HG02571 (cell line): ENCODE results near the gene GSG1L.

ENCODE experiments used
- ATAC-seq: cut with Tn5 transposase; IDR thresholded peaks from one replicate; pipeline ENCODE4 v1.9.1; 2021; ENCODE audit warnings: mild to moderate bottlenecking, moderate library complexity; ENCODE audit not compliant: unreplicated experiment

GSG1L gene

DNA sequence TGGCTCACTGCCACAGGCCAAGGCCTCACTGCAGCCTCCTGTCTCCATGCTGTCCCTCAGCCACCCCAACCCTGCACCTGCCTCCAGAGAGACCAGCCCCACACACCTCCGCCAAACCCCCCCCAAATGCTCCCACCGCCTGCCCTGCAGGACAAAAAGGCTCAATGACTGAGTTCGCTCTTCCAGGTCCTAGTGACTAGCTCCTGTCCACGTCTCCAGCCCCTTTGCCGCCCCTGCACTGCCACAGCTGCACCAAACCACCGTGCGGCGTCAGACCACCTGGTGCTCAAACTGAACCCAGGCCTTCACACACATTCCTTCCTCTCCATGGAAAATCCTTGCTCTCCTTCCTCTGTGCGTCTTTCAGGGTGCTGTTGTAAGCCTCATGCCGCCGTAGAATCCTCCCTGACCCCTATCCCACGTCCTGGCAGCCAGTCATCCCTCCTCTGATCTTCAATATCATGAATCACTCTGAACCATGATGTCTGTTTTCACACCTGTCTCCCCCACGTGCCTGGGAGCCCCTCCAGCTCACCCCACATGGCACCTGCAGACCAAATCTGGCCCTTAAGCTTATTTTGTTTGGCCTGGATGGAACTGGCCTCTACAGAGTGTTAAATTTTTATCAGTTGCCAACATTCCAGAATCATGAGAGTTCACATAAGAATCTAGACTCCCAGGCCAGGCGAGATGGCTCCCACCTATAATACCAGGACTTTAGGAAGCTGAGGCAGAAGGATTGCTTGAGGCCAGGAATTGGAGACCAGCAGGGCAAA, 4.3 kb upstream of the GSG1L start:
- no peak for ATAC-seq

DNA sequence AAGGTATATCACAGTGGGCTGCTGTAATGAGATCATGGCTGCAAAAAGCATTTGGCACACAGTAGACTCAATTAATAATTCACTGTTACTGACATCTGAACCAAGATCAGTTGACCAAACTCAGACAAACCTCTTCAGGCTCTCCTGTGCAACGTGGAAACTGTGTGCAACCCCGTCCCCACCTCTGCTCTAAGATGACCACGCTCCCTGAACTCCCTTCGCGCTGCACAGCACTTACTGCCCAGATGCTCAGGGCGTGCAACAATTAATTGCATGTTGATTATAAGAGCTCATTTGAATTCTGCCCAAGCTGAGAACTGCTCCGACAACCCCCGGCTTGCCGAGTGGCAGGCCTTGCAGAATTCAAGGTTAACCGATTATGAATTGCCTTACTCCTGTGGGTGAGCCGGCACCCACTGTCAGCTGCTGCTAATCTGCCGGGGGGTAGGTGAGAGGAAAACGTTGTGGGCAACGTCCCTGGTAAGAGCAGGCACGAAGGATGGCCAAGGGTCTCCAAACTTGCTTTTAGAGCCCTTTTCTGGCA, 1.3 kb upstream of the GSG1L start:
- ATAC-seq: no peak

DNA sequence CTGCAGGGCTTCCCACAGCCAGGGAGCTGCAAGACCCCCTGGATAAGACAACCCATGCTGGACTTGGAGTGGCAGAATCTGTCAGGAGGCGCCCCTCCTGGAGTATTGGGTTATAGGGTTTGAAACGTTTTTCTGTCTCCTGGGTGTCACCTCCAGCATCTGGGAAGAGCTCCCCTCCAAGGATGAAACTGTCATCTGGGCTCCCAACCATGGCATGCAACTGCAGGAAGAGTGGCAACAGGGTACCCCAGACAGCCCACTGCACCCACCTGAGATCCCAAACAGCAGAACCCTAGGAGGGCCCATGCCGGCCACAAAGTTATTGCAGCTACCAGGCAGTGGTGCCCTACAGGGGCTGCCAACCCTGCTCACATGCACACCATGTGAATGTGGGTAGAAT, 636 bp upstream of the GSG1L start:
- no peak for ATAC-seq

DNA sequence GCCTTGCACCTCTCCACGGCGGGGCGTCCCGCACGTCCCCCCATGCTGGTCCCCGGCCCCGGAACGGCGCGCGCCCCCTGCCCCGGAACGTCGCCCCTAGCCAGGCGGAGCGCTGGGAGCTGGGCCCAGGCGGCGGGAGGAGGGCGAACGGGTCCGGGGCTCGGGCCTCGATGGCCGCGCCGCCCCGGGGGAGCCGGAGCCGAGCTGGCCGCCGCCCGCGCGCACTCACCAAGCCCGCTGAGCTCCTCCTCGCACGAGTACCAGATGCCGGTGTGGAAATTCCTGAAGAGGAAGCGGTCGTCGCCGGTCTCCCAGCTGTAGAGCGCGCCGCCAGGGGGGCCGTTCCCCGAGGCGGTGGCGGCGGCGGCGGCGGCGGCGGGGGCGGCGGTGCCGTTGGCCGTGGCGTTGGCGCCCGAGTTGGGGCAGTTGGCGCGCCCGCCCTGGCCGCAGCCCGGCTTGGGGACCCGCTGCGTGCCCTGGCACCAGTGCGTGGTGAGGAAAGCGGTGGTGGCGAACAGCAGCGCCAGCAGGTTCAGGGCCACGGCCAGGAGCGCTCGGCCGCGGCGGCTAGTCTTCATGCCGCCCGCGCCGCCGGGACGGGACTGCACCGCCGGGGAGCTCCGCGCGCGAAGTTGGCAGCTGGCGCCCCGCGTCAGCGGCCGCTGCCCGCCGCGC, 530 bp downstream of the GSG1L start:
- no peak for ATAC-seq

DNA sequence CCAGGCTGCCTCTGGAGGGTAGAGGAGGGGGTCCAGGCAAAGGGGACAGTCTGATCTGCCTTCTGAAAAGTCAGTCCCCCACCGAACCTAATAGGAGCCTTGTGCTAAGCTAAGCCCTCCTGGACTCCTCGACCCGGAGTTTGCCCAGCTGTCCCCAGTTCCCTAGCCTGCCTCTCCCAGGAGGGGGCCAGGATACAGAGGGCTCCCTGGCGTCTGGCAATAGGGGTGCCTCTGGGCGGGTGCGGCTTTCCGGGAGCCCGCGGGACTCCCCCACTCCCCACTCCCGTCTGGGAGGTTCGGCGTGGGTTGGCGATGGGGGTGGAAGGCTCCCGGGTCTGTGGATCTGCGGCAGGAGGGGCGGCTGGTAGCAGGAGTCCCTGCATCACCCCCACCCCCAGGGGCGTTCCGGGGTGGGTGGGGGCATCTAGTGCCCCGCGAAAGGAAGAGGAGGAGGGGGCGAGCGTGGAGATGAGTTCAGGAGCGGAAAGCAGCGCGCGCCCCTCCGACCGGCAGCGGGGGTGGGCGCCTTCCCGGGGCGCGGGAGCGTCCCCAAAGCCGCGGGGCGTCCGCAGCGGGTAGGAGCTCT, 1.2 kb downstream of the GSG1L start:
- ATAC-seq: no peak

DNA sequence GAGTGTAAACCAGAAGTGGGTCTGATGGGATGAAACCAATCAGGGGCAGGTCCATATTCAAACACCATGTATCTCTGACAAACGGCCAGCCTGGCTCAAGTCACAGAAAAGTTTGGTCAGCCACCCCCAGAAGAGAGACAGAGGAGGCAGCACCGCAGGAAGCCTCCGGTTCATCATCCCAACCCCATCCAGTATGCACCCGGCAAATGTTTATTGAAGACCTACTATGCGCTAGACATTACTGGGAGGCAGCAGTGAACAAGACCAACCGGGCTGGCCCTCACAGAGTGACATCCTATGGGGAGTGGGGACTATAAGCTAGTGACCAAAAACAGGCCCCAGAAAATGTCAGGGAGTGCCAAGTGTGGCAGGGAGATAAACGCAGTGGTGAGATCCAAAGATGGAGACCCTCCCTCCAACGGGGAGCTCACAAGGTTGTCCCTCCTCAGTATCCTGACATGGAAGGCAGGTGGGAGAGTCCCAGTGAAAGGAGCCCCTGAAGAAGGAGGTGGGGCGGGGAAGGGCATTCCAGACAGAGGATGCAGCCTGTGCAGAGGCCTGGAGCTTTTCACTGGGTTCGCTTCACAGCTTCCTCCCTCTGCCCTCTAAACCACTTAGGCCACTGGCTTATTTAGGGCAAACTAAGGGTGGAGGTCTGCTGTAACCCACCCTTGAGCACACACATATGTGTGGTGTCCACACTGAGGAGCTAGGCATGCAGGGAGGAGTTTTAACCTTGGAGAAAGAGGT, 2.0 kb downstream of the GSG1L start:
- ATAC-seq: no peak

DNA sequence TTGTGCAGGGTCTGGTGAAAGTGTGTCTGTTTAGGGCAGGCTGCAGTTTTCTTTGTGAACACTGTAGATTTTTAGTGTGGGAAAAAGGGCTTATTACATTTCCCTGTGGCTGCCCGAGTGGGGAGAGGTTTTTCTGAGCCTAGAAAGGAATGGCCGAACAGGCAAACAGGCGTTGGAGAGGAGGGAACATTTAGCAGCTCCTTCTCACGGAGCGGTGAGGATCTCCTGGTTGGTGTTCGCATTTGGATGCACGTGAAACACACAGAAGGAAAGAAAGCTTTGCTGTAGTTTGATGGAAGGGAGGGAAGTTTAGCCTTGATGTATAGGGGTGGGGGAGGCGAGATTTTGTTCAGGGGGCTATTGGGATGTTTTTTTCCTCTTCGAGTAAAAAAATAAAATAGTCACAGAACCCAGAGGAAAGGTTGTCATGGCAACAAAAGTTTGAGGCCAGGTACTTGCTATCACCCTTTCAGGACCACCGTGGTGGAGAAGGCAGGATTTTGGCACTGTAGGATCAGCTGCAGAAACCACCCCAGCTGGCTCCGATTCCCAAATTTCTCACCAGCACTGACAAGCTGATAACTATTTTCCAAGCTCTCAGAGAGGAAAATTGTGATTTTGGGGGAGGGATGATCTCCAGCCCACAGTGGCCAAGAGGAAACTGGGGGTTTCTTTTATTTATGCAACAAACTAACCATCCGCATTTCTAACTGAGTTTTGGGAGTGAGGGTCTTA, 3.5 kb downstream of the GSG1L start:
- ATAC-seq: no peak

DNA sequence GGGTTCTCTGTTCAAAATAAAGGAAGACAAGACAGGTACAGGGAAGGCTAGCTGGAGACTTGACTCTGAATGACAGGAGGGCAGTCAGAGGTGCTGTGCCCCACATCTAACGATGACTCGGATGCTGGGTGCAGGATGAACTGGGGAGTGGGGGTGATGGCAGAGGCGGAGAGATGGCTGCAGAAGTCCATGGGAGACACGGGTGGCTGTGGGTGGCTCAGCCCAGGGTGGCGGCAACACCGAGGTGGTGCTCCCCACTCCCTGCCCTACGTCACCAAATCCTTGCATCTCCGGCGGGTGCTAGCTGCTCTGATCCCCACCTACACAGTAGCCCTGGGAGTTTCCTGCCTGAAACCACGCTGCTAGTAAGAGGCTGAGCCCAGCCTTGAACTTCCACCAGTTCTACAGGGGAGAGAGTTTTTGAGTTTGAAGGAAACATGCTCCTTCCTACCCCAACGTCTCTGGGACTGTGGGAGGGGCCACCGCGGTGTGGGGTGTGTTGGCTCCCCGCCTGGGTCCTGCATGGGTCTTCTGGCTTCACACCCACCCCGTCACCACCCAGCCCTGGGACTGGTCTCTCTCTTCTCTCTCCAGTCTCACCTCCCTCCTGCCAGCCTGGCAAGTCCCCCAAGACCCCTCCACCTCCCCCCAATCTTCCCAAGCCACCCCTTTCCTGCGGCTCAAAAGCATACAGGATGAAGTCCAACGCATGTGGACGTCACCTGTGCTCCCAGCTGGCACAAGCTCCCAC, 4.5 kb downstream of the GSG1L start:
- ATAC-seq: no peak

DNA sequence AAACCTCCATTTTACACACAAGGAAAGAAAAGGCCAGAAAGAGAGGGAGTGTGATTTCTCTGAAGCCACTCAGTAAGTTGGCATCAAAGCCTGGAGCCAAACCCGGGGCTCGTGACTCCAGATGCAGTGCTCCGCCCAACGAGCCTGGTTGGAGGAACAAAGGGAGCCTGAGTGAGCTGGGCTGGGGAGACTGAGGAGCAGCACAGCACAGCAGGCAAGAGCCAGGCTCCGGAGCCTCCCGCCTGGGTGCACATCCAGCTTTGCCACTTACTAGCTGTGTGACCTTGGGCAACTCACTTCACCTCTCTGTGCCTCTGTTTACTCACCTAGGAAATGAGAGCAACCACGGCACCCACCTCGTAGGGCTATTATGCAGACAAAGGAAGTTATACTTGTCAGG, 5.6 kb downstream of the GSG1L start:
- no peak for ATAC-seq

DNA sequence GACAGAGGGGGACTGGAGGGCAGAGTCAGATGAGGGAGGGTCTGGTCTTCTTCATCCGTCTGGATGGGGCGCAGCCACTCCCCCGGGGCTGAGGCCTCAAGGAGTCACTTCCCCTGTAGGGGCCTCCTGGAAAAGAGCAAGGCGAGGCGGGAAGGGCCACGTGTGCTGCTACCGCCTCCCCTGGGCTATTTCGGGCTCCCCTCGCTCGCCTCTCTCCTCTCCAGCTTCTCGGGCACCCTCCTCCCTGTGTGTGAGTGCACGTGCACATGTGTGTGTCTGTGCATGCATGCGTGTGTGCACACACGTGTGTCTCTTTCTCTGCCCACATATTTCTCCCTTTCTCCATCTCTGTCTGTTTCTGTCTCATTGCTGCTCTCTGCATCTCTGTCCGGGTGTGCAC, 10.1 kb downstream of the GSG1L start:
- ATAC-seq: no peak

DNA sequence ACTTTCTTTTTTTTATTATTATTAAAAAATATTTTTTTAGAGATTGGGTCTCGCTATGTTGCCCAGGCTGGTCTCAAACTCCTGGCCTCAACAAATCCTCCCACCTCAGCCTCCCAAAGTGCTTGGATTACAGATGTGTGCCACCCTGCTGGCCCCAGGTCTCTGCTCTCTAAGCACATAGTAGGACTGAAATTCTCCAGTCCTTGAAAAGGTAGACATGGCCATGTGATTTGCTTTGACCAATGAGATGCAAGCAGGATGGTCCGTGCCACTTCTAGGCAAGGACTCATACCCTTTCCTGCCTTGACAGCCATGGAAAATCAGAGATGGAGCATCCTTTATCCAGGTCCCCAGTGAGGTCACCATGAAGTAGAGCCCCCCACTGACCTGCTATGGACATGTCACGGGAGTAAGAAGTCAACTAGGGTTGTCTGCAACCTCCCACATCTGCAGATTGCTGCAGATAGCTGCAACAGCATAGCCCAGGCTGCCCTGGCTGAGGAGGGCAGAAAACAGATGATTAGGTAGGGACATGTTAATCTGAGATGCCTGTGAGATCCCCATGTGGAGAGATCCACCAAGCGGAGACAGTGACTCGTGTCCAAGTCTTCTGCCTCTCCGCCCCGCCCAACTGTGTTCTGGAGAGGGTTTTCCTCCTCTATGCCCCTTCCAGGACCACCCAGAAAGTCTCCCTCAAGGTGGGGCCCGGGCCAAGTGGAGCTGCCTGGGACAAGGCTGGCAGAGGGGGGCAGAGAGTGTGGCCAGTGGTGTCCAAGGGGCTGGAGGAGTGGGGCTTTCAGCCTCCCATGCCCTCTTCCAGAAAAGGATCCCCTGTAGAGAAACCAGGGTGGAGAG, 11.0 kb downstream of the GSG1L start:
- no peak for ATAC-seq

DNA sequence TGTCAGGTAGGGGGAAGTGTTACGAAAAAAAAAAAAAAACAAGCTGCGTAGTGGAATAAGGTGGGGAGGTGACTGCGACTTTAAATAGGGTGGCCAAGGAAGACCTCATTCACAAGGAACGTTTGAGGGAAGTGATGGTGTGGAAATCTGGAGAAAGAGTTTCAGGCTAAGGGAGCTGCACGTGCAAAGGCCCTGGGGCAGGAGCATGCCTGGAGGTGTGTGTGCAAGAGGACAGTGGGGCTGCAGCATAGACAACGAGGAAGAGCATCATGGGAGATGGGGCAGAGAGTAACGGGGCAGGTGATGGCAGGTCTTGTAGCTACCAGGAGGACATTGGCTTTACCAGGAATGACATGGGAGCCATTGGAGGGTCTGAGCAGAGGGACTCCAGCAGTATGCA, 12.0 kb downstream of the GSG1L start:
- no peak for ATAC-seq

DNA sequence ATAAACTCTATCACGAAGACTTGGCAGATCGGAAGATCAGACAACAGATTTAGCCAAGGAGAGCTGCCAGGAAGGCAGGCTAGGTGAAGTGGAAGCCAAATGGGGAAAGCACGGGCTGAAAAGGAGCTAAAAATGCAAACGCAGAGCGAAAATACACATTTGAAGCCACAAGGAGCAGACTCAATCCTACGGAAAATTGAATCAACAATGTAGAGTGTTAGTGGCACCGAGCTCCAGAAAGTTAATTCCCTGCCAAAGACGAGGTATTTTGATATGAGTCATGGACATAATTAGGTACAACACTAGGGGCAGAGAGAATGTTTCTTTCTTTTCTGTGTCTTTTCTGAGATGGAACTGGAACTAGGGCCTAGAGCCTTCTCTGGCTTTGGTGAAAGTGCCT, 20.7 kb downstream of the GSG1L start:
- no peak for ATAC-seq

DNA sequence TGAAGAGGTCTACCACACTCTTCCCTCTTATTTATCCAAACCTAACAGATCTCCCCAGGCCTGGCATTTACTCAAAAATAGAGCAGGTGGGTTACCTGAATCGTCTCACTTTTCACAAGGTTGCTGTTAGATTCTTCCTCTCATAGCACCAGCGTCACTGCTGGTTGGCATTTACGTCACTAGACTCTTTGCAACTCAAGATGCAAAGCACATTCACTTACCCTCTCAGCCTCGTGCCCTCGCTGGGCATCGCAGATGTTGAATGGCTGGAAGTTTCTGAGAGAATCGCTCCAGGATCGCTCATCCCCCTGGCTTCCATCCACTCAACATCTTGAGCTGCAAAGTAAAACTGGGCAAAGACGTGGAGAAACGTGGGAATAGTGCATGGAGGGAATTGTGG, 21.9 kb downstream of the GSG1L start:
- ATAC-seq: no peak

DNA sequence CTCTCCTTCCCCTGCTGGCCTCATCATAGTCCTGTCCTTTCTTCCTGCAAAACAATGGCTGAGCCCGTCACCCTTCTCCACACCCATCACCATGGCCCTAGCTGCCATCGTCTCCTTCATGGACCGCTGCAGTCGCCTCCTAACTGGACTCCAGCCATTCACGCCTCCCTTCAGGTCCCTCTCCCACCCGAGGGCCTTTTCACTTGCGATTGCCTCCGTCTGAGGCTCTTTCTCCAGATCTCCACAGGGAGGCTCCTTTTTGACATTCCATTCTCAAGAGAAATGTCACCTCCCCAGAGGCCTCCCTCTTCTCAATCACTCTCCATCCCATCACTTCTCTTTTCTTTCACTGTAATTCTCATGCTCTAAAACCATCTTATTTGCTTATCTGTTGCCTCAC, 23.5 kb downstream of the GSG1L start:
- no peak for ATAC-seq

DNA sequence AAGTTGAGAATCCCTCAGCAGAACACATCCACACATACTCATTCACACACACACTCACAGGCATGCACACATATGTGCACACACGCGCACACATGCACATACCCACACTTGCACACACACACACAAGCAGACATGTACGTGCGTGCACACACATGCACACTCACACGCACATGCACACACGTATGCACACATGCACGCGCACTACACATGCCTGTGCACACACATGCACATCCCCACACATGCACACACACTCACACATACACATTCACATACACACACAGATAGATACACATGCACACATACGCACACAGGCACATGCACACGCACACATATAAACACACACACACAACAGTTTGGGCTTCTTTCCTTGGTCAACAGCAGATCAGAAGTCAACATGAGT, 24.0 kb downstream of the GSG1L start:
- ATAC-seq: no peak

DNA sequence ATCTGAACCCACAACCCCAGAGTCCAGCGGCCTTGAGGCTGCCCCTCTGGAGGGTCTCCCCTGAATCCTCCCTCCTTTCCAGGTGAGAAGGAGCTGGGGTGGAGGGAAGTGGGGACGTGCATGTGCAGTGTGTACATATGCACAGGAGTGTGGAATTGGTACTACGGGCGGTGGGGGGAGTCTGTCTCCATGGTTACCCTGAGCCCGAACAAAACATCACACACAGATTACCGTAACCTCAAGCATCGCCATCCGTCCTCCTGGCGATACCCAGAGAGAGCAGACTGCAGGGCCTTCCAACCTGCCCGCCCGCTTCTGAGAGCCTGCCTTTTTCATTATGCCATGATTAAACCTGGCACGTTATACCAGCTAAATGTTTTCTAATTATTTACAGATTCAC, 25.1 kb downstream of the GSG1L start:
- ATAC-seq: no peak

DNA sequence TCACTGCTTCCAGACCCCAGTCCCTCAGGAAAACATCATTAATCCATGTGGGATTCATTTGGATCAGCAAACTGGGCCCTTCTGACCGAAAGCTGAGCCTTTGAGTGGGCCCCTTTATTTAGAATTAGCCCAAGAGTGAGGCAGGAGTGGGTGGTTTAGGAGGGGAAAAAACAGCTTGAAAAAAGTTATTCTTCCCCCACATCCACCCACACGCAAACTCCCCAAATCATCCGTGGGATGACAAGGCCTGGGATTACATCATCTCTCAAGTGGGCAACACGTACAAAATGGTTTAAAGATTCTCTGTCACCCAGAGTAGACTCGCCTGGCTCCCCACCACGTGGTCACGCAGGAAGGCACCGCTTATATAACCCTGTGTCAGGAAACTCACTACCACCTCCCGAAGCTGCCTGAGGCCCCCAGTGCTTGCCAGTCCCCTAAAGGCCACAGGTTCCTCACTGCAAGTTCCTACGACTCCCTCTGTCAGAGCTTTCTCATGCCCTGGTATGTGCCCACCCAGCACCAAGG, 27.6 kb downstream of the GSG1L start:
- ATAC-seq: no peak

DNA sequence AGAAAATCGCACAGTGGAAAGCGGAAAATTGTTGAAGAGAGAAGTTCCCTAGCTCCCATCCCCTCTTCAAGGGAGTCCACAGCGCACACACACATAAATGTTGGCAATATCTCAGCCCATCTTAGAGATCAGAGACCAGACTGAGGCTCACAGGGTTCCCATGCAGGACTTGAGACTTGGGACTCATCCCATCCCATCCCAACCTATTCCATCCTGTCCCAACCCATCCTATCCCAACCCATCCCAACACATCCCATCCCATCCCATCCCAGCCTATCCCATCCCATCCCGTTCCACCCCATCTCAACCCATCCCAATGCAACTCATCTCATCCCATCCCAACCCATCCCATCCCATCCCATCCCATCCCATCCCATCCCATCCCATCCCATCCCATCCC, 29.6 kb downstream of the GSG1L start:
- ATAC-seq: no peak
